Measurements from ENCODE around the gene PIP5K1A.

DNA sequence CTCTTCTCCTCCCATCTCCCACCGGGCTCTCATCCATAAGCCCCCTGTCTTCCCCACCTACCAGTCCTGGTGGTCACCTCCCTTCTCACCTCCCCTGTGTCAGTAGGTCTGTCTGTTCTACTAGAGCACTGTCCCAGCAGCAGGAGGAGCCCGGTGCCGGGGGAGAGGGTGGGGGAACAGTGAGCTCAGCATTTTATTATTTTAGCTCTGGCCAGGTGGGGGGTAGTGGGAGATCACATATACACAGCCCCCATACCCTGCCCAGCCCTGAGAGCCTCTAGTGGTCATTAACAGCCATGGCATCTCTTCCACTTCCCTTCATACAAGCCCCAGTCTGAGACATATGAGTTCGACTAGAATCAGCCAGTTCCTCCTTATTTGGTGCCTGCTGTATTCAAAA lies 22.5 kb upstream of the PIP5K1A start, which contains the start of gene TMOD4:
- no peak for TF ChIP-seq POLR2AphosphoS5 (IDR thresholded peaks at IDR 0.05; ENCODE audit: low read depth, low read length)
- TF ChIP-seq, protein P1, sequence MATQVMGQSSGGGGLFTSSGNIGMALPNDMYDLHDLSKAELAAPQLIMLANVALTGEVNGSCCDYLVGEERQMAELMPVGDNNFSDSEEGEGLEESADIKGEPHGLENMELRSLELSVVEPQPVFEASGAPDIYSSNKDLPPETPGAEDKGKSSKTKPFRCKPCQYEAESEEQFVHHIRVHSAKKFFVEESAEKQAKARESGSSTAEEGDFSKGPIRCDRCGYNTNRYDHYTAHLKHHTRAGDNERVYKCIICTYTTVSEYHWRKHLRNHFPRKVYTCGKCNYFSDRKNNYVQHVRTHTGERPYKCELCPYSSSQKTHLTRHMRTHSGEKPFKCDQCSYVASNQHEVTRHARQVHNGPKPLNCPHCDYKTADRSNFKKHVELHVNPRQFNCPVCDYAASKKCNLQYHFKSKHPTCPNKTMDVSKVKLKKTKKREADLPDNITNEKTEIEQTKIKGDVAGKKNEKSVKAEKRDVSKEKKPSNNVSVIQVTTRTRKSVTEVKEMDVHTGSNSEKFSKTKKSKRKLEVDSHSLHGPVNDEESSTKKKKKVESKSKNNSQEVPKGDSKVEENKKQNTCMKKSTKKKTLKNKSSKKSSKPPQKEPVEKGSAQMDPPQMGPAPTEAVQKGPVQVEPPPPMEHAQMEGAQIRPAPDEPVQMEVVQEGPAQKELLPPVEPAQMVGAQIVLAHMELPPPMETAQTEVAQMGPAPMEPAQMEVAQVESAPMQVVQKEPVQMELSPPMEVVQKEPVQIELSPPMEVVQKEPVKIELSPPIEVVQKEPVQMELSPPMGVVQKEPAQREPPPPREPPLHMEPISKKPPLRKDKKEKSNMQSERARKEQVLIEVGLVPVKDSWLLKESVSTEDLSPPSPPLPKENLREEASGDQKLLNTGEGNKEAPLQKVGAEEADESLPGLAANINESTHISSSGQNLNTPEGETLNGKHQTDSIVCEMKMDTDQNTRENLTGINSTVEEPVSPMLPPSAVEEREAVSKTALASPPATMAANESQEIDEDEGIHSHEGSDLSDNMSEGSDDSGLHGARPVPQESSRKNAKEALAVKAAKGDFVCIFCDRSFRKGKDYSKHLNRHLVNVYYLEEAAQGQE (IDR thresholded peaks at IDR 0.05; ENCODE audit: insufficient read depth in 1 of 2, low read depth in 2 of 2, low read length in 2 of 2) = no peak
- TF ChIP-seq SIN3A (IDR thresholded peaks at IDR 0.05; ENCODE audit: borderline replicate concordance, insufficient read depth, low read length) = no peak
- TF ChIP-seq TAF1 (IDR thresholded peaks at IDR 0.05; ENCODE audit: borderline replicate concordance, insufficient read depth, low read length) = no peak
